Stimulated activated CD8-positive, alpha-beta memory T cell treated with anti-CD3 and anti-CD28 coated beads, Interleukin-12 subunit alpha, Interleukin-12 subunit beta, amount 100 ng/mL, for 1 hour (primary cell): ENCODE measurements around the gene SPDEF.

ENCODE experiments used
- DNase-seq: peaks from one replicate; pipeline ENCODE4 v3.0.0-alpha.2; 2020; ENCODE audit warnings: low read depth

SPDEF gene

DNA sequence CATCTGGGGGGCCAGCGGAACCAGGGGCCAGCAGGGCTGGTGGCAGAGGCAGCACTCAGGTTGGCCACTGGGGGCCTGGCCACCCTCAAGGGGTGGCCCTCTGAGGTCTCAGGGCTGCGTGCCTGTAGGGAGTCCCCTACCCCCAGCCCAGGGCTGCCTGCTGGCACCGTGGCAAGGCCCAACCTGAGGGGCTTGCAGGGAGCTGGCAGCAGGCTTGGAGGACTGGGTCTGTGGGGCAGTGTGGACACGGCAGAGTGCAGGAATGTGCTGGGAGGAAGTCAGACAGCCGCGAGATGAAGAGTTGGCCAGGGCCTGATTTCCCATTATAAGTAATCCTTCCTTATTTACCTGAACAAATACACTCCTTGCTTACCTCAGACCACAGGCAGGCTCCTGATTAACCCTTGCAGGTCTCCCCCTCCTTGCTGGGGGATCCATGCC is at the start of gene SPDEF:
TSS of gene SPDEF (minus strand) at position 299 of the 441 bp plus-strand sequence. CDS start 11,874 bp downstream, outside the sequence.
- no peak for DNase-seq

DNA sequence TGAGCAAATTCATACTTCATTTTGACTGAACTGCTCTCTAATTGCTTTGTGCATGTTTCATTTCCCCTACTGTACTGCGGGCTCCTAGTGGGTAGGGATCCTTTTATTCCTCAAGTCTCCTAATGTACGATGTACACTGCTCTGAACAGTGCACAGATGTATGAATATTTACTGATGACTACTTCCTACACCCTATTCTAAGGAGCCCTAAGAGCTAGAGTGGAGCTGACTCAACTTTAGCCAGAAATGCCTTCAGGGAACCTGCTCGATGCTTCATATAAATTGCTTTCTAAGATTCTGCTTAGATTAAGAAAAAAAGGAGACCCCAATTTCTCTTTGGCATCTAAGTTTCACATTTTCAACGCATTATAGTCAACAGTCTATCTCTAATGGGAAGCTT is 47.6 kb upstream of the SPDEF start:
- DNase-seq: no peak

DNA sequence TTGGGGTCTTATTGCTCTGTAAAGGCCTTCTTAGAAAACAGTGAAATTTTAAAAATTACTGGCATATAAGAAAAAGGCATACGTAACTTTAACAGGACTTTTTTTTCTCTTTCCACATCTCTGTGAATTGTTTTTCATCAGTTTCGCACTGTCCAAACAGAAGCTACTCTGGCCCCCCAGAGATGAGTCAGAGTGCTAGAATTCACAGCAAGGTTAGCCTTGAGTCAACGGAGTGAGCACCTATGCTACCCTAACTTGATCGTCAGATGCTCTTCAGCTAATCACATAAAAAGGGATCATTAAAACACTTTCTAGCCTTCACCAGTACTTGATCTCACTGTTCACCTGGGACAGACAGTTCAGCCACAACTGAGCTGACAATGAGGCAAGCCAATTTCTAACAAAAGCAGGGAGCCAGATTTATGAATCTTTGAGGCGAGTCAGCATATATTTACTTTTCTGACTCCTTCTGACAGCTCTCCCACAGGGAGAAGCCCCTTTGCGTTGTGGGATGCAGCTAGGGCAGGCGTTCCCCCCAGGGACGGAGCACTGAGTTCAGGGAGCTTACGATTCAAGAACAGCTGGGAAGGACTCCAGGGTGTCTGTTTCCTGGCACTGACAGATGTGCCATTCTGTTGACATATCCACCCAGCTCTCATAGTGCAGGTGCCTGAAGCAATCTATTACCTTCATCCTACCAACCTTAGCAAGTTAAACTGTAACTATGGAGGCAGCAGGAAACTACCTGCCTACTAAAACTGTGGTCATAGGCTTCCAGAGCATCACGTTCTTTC is 46.4 kb upstream of the SPDEF start:
- DNase-seq: no peak

DNA sequence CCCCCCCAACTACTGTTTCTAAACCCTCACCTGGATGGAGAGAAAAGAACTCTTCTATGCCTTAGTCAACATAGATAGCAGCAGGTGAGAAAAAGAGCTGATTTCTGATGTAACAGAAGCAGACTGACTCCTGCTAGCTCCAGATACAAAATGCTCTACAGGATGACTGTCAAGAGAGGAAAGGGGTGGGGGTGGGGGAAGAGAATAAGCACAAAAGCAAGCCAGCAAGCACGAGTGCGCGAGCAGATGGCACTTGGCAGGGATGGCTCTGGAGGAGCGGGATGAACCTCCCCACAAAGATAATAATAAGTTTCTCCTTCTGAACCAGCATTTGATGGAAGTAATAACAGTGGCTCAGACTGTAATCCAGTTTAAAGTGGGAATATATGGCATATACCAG is 45.6 kb upstream of the SPDEF start:
- DNase-seq: no peak

DNA sequence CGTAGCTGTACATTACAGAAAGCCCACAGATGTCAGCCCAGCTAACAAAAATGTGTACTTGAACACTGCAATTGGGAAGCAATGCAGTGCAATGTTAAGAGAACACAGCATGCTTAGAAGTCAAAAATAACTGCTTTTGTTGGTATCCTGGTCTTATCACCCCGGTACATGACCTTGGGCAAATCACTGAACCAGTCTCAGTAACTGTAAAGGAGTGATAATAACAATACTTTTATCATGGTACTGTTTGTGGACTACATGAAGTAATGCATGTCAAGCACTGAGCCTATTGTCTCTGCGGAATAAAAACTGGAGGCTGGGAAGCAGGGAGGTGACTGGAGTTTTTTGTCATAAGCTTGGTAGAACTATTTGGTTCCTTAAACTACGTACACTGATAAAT is 44.7 kb upstream of the SPDEF start:
- DNase-seq: no peak

DNA sequence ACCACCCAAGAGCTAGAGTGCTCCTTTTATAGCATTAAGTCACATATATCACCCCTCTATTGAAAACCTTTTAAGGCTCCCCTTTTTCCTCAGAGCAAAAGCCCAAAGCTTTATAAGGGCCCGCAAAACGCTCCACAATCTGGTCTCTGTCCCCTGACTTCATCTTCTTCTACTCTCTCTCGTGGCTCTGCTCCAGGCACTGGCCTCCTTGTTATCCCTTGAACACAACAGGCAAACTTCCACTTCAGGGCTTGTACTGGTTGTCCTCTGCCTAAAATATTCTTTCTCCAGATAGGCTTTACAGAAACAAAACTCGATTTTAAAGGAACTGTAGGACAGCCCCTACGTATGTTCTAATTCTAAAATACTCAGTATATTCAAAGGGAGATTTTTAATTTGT is 44.0 kb upstream of the SPDEF start:
- DNase-seq: no peak

DNA sequence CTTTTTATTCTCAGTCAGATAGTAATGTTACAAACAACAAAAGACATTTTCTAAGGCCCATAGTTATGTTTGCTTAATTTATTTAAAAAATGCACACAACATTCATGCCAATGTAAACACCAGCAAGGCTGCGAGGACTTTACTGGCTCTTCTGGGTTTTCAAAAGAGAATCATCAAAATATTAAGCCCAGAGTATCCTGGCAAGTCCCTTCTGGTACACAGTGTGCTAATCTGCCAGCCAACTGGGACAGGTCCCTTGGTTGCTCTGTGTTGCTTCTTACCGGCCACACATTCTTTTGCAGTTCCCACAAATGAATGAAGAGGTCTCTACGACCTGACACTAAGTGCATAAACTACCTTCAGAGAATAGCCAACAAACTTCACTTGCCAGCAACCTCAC is 42.6 kb upstream of the SPDEF start:
- no peak for DNase-seq

DNA sequence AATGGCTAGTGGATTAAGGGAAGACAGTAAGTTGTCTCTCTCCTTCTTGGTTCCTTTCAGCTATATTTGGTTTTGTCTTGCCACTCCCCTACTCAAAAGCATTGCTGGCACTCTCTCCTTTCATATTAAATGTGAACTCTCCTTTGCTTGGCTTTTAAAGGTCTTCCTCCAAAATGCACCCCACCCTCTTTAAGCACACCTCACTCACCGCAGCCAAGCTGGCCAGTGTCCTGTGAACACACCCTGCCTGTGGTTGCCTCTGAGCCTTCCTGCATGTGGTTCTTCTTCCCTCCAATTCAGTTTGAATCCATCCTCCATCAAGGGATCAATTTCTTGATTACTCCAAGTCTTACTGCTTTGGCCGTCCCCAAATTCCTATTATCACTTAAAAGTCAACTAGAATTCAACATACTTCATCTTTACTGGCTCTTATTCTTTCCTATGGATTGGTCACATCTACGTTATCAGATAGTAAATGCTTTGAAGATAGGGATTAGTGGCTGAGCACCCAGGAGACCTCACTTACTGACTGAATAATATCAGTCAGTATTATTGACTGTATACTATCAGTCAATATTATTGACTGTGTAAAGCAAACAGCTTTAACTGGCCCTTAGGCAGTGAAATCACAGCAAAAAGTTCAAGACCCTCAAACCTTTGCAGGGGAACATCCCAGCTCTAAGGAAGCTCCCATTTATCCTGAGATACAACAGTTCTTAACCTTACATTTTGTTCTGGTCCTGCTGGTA is 41.6 kb upstream of the SPDEF start:
- no peak for DNase-seq

DNA sequence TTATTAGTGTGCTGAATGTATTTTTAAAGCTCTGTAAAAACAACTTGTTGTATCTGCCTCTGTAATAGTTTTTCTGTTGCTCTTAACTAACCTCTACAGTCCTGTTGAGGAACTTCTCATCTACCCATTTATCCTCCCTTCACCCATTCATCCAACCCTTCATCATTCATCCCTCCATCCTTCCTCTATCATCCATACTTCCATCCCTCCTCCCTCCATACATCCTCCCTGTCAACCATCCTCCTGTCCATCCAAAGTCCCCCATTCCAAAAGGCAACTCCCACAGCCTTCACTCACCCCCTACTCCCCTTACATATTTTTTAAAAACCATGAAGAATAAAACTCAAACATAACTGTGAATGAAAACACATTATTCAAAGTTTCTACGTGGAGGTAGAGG is 40.7 kb upstream of the SPDEF start:
- no peak for DNase-seq

DNA sequence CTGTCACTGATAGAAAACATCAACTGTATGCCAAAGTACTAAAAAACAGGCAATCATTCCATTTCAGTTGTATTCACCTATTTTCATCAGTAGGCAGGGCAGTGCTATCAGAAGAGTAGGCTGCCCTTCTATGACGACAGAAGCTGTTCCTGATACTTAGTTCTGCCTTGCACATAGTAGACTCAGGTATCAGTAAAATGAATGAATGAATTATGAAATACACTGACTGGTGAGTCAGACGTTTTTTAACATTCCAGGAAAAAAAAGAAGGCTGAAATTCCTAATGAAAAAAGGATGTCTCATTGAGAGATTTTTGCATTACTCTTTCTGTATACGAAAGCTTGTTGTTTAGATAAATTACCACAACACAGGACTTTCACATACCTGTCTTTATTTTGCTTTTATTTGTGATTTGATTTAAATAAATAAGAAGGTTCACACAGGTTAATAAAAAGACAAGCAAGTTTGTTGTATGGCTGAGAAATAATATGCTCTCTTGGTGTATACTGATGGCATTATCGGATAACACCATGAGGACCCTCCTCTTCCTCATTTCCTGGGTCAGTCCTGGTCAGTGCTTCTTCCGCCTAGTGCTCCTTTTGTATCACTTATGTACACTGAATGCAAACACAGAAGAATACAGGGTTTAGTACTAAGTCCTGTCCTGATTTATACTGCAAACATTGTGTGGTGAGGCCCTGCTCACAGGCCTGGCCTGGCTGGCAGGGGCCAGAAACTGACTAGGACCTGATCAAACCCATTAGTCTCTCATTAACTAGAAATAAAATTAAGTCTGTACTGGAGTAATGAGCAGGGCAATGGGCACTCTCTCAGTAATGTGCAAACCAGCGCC is 39.4 kb upstream of the SPDEF start:
- DNase-seq: no peak

DNA sequence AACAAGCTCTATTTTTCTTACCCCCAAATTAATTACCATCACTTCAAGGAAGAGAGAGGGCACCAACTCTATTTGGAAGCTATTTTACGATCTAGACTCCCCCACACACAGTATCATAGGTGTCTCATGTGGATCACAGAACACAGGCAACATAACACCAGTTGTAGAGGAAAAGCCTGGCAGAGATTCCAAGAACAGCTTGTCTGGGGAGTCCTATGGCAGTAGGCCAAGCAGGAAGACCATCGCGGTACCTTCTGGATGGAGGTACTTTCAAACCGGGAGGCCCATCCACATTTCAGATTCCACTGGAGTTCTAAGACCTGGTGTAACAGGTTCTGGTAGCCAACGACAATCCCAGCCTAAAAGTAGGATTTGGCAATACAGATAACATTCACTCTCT is 37.6 kb upstream of the SPDEF start:
- DNase-seq: no peak

DNA sequence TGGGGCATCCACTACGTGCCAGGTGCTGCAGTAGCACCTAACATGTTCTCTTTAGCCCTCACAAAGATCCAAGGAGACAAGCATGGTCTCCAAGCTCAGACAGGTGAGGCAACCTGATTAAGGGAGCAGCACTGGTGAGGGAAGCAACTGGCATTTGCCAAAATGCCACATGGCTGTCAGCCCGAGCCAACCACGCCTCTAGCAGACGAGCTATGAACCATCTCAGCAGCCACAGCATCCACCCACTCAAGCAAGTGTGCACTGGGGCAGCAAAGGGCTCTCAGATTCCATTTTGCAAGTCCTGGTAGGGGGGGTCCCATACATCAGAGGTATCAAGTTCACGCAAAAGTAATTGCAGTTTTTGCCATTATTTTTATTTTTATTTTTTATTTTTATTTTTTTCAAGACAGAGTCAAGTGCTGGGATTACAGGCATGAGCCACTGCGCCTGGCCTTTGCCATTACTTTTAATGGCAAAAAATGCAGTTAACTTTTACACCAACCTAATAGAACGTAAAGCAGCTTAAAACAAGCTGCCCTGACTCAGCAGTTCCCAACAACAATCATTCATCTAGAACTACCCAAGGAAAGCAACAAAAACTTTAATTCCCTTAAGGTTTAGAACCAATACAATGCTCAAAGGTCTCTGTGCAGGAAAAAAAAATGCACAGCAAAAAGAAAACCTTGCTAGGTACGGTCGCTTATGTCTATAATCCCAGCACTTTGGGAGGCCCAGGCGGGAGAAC is 36.3 kb upstream of the SPDEF start:
- DNase-seq: no peak

DNA sequence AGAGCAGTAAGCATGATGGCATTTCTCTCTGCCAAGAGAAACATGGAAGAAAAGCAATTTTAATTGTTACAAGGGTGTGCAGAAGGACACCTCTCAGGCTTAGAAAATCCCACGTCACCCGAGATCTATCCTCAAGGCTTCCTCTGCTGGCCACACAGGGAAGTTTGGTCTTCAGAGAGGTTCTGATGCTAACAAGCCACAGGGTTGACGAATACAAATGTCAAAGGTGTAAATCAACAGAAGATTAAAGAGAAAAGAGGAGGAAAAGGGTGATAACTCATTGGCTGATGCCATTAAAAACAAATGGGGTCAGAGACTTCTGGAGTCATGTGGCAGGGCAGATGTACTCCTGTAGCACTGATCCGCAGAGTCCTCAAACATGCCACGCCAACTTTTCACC is 33.6 kb upstream of the SPDEF start:
- DNase-seq: no peak

DNA sequence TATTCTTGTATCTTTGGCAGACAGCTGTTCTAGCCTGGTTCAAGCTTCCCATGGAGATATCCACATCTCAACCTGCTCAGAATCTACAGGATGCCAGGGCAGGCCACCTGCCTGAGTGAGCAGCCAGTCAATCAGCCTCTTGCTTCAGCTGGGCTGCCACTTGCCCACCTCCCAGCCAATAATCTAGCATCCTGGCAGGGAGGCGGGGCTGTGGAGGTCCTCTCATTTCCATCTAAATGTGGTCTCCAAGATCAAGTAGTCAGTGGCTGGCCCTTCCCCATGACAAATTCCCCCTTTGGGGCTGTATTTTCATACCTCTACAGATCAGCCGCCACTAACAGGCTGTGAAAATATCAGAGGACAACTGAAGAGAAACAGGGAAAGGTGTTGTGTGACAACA is 33.0 kb upstream of the SPDEF start:
- no peak for DNase-seq

DNA sequence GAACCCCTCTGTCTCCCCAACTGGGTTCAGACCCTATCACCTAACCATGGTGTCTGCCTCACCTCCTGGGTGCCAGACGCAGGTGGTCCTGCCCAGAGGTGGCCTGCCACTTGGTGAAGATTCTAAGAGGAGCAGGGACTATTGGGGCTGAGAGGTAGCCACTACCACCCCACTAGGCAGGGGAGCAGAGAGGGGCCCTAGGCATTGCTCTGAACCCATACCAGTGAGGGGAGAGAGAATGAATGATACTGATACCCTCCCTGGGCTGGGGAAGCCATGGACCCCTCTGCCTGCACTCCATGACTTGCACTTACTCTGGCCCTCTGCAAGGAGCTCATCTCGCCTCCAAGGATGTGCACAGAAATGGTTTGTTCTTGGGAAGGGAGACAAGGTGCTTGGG is 31.7 kb upstream of the SPDEF start:
- DNase-seq: no peak

DNA sequence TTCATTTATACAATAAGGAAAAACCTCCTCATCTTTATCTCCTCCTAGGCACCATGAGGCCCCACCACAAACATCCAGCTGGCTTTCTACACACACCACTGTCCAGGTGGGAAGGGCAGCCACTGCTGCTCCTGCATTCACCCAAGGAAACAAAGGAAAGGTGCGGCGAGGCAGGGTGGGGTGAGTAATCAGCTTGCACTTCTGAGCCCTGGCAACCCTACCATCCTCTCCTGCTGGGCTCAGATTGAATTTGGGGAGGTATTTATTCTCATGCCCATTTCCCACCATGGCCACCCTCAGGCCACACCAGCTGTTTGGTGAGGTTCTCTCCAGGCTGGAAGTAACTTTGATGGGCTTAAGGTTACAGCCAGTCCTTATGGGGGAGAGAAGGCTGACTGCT is 31.2 kb upstream of the SPDEF start:
- DNase-seq: no peak

DNA sequence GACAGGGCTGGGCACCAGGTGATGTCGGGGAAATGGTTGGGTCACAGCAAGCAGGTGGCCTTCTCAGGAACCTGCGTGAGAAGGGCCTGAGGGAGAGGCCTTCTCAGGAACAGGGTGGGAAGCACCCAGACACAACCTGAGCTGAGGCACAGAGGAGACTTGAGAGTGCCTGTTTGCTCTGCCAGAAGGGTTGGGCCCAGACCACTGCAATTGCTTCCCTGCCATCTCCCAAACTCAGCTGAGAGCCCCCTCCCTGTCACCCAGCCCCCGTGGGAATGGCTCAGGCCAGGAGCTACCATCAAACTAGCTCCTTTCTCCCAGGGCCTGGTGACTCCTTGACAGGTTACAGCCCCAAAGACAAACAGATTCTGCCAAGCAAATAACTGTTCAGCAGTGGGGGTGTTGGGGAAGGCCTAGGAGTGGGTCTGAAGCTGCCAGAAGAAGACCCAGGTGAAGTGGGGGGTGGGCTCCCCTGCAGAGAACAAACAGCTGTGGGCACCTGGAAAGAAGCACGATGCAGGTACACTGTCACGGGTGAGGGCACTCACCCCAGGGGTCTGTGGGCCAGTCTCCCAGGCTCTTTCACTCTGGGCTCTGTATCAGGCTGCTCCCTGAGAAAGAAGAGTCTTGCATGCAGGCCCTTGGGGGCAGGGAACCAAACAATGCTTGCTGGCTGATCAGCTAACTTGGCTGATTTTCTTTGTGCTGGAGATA is 30.4 kb upstream of the SPDEF start:
- DNase-seq: no peak

DNA sequence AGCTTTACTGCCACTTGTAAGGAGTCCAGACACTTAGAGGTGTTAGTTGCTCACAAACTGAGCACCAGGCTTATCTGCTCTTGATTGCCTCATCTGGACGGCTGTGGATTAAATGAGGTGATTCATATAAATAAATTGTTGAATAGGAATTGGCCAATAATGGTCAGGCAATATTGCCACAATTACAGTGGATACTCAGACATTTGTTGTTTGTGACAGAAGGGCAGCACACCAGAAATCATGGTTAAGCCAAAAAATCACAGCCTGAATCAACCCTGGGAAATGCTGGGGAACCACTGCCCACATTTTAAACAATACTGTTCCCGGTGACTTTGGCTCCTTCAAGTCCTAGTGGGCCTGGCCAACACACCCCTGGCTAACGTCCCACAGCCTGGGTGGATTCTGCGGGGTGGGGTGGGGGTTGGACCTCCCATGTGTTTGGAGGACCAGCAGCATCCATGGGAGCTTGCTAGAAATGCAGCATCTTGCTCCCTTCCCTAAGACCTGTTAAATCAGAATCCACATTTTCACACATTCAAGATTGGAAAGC is 29.5 kb upstream of the SPDEF start:
- DNase-seq: no peak

DNA sequence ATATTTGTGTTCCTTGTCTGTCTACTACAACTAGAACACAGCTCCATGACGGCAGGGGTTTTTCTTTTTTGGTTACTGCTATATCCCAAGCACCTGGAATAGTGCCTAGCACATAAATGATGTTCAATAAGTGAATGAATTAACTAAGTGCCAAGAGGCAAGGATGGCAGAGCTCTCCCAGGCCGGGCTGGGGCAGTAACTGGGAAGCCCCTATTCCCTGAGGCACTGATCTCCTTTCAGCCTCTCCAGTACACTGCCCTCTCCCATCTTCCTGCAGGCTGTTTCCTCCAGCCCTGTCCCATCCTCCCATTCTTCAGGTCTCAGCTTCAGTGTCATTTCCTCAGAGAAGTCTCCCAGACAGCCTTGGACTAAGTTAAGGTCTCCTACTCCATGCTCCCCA is 29.0 kb upstream of the SPDEF start:
- no peak for DNase-seq

DNA sequence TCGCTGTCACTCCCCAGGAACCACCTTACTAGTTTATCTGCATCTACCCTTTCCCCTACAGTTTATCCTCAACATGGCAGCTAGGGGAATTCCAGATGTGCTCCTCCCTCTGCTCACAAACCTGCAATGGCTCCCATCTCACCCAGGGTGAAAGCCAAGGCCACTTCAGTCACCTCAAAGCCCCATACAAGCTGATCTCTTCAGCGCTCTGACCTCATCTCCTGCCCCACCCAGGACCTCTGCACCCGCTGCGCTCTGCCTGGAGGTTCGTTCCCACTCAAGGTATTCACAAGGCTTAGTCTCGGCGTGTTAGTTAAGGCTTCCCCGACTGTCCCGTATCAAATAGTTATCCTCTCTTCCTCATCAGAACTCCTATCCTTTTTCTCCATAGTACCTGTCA is 28.6 kb upstream of the SPDEF start:
- no peak for DNase-seq
